IPS-NIHi7 (cell line): ENCODE results near the gene PDX1.

ENCODE experiments used
- DNase-seq: peaks from one replicate; pipeline ENCODE4 v3.0.0; 2012; ENCODE audit warnings: mixed read lengths; ENCODE audit errors: extremely low spot score

PDX1 gene

GRCh38 chr13:27922883-27923612, 3.2 kb downstream of the PDX1 start:
- DNase-seq: no peak

- no peak for DNase-seq
These were observed 4.2 kb downstream of the PDX1 start for GRCh38 chr13:27923794-27924528.

DNA sequence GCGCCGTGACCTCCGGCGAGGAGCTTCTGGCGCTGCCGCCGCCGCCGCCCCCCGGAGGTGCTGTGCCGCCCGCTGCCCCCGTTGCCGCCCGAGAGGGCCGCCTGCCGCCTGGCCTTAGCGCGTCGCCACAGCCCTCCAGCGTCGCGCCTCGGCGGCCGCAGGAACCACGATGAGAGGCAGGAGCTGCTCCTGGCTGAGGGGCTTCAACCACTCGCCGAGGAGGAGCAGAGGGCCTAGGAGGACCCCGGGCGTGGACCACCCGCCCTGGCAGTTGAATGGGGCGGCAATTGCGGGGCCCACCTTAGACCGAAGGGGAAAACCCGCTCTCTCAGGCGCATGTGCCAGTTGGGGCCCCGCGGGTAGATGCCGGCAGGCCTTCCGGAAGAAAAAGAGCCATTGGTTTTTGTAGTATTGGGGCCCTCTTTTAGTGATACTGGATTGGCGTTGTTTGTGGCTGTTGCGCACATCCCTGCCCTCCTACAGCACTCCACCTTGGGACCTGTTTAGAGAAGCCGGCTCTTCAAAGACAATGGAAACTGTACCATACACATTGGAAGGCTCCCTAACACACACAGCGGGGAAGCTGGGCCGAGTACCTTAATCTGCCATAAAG, 4.8 kb downstream of the PDX1 start:
- DNase-seq: peak; percentile 18

GRCh38 chr13:27925220-27925991, 5.6 kb downstream of the PDX1 start:
- no peak for DNase-seq

DNA sequence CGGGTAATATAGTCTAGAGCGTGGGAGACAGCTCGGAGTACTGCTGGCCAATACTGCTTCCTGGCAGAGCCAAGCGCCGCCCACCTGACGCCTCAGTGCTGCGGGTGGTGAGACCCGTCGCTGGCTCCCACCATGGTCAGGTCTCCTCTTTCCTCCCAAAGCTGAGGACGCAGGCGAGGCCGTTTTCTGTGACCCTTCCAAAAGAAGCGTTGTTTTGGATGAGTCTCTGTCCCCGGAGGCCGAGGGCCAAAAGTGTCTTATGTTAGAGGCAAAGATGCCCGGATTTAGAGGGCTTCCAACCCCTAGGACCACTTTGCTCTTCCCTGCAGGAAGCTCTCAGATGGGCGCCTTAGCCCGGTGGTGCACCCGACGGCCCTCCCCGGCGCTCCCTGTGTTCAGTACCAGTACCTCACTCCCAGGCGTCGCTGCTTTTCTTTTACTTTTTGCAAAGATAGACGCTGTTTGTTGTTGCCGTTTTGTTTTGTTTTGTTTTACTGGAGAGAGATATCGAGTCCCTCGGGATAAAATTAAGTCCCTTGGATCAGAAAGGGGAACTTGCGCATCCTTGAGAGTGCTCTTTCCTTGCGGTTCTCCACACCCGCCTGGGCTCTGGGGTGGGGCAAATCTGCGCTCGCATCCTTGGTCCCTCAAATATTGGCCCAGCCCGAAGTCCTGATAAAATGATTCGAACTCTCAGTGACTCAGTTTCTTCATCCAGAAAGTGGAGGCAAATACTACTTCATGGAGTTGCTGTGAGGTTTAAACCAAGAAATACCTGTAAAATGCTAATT, 7.0 kb downstream of the PDX1 start:
- peak; percentile 37 for DNase-seq

GRCh38 chr13:27927444-27928352, 7.9 kb downstream of the PDX1 start:
- peak; percentile 20 for DNase-seq

- peak; percentile 20 for DNase-seq
These were observed 8.6 kb downstream of the PDX1 start for GRCh38 chr13:27928353-27928804.

DNA sequence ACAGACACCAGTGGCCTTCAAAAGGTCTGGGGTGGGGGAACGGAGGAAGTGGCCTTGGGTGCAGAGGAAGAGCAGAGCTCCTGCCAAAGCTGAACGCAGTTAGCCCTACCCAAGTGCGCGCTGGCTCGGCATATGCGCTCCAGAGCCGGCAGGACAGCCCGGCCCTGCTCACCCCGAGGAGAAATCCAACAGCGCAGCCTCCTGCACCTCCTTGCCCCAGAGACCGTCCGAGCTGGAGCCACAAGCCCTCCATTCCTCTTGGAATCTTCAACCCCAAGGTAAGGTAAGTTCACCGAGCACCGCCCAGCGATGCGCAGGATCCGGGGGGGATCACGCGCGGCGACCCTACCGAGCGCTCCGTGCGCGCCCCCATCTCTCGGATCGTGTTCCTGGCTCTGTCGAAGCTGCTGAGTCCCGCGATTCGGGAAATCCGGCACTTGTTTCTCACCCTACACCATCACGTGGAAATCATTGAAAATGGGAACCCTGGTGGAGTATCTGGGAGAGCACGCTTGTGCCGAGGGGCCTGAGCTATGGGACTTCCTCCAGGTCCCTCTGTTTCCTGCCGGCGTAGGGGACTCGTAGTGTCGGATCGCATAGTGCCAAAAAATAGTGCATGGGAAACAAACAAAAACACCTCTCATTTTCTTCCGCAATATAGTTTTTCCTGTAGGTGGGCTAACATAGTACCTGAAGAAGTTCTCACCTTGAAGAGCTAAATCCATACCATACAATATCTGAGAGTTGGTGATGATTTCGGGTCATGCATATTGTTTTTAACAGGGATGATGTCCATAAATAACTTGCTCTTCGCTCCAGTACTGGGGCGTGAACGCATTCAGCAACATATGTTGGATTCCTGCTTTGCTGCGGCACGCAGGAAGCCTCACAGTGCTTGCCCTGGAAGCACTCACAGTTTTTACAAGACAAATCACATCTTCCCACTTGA, 9.3 kb downstream of the PDX1 start:
- no peak for DNase-seq

DNA sequence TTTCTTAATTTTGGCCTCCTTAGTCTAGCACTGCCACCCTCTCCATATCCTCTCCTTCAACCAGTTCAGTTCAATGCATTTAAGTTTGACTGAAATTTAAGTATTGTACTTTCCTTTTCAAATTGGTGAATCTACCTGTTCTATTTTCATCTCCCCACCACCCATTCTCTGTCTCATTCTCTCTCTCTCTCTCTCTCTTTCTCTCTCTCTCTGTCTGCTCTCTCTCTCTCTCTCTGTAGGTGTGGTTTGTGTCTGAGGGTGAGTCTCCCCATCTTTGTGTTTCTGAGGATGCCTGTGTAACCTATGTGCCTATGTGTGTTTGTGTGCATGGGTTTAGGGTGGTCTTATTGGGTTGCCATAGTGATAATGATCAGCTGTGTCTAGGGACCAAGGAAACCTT, 10.1 kb downstream of the PDX1 start:
- DNase-seq: no peak

GRCh38 chr13:27933118-27933517, 13.3 kb downstream of the PDX1 start:
- no peak for DNase-seq

- no peak for DNase-seq
These were observed 14.0 kb downstream of the PDX1 start for GRCh38 chr13:27933580-27934328.

GRCh38 chr13:27942972-27943371, 23.2 kb downstream of the PDX1 start:
- DNase-seq: no peak

GRCh38 chr13:27952876-27953675, 33.3 kb downstream of the PDX1 start:
- no peak for DNase-seq

DNA sequence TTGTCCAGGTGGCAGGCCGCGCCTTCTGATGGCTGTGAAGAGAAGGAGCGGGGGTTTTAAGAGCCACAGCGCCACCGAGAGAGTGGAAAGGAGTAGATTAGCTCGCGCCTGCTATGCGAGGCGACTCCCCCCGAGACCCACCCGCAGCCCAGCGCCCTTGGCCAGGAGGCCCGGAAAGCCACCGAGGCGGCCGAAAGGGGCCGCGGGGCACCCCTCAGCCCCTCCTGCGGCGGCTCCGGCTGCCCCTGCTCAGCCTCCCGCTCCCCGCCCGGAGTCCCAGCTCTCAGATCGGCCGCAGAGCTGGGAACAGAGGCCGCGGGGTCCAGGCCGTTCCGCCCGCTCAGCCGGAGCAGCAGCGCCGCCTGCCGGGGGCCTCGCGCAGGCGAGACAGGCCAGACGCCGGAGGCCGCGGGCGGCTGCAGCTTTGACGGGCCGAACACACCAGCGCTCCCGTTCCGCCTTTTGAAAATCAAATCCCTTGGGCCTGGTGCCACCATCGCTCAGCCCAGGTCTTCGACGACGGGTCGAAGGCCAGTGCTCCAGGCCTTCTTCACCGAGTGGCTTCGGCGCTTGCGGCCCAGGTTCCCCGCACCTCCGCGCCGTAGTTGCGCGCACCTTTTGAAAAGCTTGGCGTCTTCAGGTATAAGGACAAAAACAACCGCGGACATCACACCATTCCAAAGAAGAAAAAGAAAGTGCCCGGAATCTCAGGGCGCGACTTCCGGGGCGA, 34.0 kb downstream of the PDX1 start:
- peak; percentile 90 for DNase-seq

GRCh38 chr13:27954406-27954851, 34.6 kb downstream of the PDX1 start:
- peak; percentile 50 for DNase-seq

GRCh38 chr13:27955014-27955591, 35.3 kb downstream of the PDX1 start:
- no peak for DNase-seq
